Measurements from ENCODE around the gene KCNQ5.

Gene KCNQ5

DNA sequence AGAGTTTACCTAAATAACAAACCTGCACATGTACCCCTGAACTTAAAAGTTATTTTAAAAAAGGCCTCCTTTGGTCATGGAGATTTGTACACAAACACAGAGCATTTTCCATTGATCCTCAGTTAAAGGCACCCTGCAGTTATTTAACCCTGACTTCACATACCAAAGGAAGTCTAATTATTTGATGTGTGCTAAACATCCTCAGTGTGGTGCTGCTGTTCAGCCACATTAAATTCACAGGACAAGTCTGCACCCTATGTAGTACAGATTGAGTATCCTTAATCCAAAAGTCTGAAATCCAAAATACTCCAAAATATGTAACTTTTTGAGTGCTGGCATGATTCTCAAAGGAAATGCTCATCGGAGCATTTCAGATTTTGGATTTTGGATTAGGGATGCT is 21.4 kb downstream of the KCNQ5 start:
- H3K4me3 ChIP-seq (ENCODE audit: low read length), result no peak overlapping the region
- H3K9me3 ChIP-seq (ENCODE audit: control insufficient read depth, low read length), result no peaks in the 10 kb centered on the region
- no peak overlapping the region for H3K9ac ChIP-seq (ENCODE audit: low read length)
- H3K27me3 ChIP-seq (ENCODE audit: control insufficient read depth, insufficient read depth, low read length), result peaks cover 3% of the 10 kb centered on the region
- H3K36me3 ChIP-seq (ENCODE audit: control insufficient read depth, insufficient read depth, low read length), result no peaks in the 10 kb centered on the region
- no peaks in the 10 kb centered on the region for H3K4me1 ChIP-seq (ENCODE audit: control insufficient read depth, insufficient read depth, low read length)

DNA sequence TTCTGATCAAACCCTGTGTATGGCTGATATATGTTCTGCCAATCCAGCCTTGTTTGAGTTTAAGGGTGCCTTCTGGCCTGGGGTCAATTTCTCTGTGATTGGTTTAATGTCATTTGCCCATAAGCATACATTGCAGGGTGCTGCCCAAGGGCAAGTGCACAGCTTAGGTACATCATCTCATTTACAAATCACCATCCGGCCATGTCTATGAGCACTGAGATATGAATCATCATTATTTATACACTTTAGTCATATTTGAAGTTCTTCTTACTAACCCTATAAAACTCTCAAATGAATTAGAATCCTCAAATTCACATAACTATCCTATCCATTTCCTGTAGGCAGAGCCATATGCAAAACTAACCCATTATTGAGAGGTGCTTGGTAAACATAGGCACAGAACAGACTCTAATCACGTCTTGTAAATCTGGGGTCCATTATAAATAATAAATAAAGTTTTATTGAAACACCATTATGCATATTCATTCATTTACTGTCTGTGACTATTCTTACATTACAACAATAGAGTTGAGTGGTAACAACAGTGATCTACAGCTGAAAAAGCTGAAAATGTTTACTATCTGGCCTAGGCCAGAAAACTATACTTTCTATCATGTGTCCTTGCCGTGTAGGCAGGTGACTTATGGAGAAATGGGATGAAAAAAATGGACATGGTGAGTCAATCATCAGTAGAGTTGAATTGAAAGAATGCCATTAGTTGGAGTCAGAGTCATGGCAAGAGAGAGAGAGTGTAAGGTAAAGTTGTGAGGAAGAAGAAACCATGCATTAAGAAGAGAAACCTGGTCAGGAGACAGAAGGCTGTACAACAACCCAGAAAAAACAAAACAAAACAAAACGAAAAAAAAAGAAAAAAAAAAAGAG is 25.0 kb downstream of the KCNQ5 start:
- no peak overlapping the region for H3K9ac ChIP-seq (ENCODE audit: low read length)
- H3K36me3 ChIP-seq (ENCODE audit: control insufficient read depth, insufficient read depth, low read length), result no peaks in the 10 kb centered on the region
- no peak overlapping the region for H3K4me3 ChIP-seq (ENCODE audit: low read length)
- H3K4me1 ChIP-seq (ENCODE audit: control insufficient read depth, insufficient read depth, low read length), result no peaks in the 10 kb centered on the region
- no peaks in the 10 kb centered on the region for H3K9me3 ChIP-seq (ENCODE audit: control insufficient read depth, low read length)
- H3K27me3 ChIP-seq (ENCODE audit: control insufficient read depth, insufficient read depth, low read length), result peaks cover 3% of the 10 kb centered on the region

DNA sequence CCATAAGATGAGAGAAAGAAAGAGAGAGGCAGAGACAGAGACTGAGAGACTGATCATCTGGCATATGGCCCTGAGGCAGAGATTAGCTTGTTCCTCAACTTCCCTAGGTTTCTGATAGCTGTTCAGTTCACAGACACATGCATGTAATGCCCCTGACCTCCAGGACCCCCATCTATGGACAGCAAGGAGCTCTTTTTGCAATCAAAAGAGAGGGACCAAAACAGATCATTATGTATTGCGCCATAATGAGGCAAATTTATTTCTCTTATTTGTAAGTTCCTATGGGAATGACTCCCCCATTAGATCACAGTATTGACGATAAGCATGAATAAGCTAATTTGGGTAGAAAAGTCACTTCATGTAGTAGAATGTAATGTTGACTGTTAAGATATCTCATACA is 25.6 kb downstream of the KCNQ5 start:
- Histone ChIP-seq H3K36me3 (ENCODE audit: control insufficient read depth, insufficient read depth, low read length) (no peaks in the 10 kb centered on the region), H3K9me3 (ENCODE audit: control insufficient read depth, low read length) (no peaks in the 10 kb centered on the region), H3K27me3 (ENCODE audit: control insufficient read depth, insufficient read depth, low read length) (peaks cover 3% of the 10 kb centered on the region), H3K4me3 (ENCODE audit: low read length) (no peak overlapping the region), H3K4me1 (ENCODE audit: control insufficient read depth, insufficient read depth, low read length) (no peaks in the 10 kb centered on the region), H3K9ac (ENCODE audit: low read length) (no peak overlapping the region)

DNA sequence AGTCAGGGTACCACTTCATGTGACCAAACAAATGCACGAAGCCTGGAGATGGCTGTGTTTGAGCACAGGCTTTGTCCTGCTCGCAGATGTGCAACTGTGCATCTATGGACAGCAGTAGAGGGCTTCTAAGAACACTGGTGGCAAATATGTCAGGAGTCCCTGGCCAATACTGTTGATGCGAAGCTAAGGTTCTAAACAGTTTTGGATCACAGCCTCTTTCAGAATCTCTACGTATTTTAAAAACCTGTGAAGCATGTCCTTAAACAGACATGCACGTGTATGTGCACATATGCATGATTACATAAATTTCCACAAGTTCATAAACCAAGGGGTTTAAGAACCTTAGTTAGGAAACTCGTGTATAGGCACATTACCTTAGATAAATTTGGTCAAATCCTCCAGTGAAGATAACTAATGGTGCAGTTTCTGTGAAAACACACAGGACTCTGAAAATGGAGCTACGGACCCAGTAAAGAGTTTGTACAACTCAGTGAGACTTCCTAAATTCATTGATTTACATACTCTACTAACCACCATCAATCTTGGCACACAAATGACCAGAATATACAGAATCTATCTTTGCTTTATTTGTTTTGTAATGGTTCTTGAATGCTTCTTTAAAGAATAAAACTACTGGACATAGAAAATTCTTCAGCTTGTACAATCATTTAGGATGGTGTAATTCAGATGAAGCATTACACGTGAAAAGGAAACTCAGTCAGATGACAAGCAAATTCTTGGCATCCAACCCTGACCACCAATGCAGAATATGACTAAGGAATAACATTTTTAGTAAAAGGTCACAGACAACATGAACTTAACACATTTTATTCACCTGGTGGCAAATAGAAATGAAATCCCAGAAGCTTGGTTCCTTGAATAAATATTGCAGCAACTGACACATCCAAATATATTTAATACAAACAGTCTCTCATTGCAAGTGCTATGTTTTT is 27.4 kb downstream of the KCNQ5 start:
- H3K4me1 ChIP-seq (ENCODE audit: control insufficient read depth, insufficient read depth, low read length), result no peaks in the 10 kb centered on the region
- no peaks in the 10 kb centered on the region for H3K9me3 ChIP-seq (ENCODE audit: control insufficient read depth, low read length)
- H3K4me3 ChIP-seq (ENCODE audit: low read length), result no peak overlapping the region
- H3K9ac ChIP-seq (ENCODE audit: low read length), result no peak overlapping the region
- H3K27me3 ChIP-seq (ENCODE audit: control insufficient read depth, insufficient read depth, low read length), result no peaks in the 10 kb centered on the region
- no peaks in the 10 kb centered on the region for H3K36me3 ChIP-seq (ENCODE audit: control insufficient read depth, insufficient read depth, low read length)

DNA sequence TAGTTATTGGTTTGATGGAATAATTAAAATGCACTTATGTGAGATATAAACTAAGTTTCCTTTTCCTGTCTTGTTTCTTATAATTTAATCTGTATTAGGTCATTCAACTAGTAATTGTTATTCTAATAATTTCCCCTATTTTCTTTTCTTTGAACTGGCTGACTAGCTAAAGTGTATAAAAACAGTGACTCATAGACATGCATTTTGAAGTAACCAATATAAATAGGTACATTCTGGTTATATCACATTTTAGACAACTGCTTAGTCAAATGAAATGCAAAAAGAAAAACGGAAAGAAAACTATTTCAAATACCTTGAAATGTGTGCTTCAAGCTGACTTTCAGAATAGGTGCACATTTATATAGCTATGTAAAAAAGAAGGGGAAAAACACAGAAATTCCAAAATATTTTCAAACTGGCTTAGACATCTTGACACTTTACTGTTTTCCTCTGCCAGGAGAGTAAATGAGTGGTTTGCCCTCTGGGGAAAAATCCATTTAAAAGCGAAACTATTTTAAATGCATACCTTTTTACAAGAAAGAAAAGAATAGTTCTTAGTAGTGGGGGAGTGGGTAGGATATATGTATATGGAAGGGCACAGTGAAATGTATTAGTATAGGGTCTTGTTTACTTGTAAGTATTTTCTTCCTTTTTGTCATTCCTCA is 28.3 kb downstream of the KCNQ5 start:
- Histone ChIP-seq H3K36me3 (ENCODE audit: control insufficient read depth, insufficient read depth, low read length) (no peaks in the 10 kb centered on the region), H3K9me3 (ENCODE audit: control insufficient read depth, low read length) (no peaks in the 10 kb centered on the region)

DNA sequence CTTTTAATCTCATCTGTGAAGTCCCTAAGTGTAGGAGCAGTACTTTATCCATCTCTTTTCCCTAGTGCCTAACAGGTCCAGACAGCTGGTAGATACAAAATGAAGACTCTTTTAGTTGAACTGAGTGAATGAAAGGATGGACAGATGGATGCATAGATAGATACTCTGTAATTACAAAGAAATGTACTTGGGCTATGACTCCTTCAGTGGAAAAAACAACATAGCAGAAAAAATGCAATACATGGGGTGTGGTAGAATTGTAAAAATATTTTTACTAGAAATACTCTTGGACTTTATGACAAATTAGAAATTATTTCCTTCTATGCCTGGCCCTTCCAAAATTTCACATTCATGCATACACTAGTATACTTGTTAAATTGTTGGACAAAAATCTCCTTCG is 29.3 kb downstream of the KCNQ5 start:
- no peaks in the 10 kb centered on the region for H3K4me1 ChIP-seq (ENCODE audit: control insufficient read depth, insufficient read depth, low read length)
- no peaks in the 10 kb centered on the region for H3K9me3 ChIP-seq (ENCODE audit: control insufficient read depth, low read length)
- no peak overlapping the region for H3K4me3 ChIP-seq (ENCODE audit: low read length)
- H3K36me3 ChIP-seq (ENCODE audit: control insufficient read depth, insufficient read depth, low read length), result no peaks in the 10 kb centered on the region
- no peak overlapping the region for H3K9ac ChIP-seq (ENCODE audit: low read length)
- H3K27me3 ChIP-seq (ENCODE audit: control insufficient read depth, insufficient read depth, low read length), result no peaks in the 10 kb centered on the region

More for the DNA sequence above, 28.3 kb downstream of the KCNQ5 start:
- H3K4me1 ChIP-seq (ENCODE audit: control insufficient read depth, insufficient read depth, low read length), result no peaks in the 10 kb centered on the region
- no peak overlapping the region for H3K4me3 ChIP-seq (ENCODE audit: low read length)
- no peaks in the 10 kb centered on the region for H3K27me3 ChIP-seq (ENCODE audit: control insufficient read depth, insufficient read depth, low read length)
- H3K9ac ChIP-seq (ENCODE audit: low read length), result no peak overlapping the region

DNA sequence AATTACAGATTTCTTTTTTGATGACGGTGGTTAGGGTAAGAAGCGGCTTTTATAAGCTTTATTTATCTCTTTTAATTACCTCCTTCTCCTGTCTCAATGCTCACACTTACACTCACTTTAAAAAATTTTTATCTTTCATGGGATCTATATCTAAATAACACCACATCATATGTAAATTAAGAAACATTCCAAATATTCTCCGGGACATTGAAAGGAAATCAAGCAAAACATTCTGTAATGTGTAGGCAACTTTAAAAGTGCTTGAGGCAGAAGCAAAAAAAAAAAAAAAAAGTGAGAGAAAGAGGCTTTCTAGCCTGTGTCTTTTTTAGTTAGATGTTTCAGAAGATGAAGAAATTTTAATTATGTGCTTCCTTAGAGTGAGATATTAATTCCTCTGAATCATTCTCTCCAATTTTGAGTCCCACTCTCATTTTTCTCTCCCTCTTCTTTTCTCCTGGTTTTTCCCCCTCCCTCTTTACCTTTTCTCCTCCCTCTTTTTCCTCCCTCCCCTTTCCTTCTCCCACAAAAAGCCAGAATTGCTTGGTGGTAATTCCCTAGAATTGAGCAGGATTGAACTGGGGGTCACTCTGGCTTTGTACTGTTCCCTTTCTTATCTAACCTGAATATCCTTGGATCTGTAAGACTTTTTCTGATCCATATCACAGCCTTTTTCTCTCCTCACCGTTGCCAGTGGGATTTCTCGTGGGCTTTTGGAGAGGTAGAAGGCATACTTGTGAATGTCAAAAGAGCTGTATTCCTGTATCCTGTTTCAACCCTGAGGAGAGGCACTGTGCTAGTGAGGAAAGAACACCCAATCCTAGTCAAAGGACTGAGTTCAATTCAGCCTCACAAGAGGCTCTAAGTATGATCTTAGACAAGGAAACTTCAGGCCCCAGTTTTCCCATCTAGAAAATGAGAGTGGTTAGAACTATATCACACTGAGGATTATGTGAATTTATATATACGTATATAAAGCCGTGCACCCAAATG is 30.4 kb downstream of the KCNQ5 start:
- Histone ChIP-seq H3K27me3 (ENCODE audit: control insufficient read depth, insufficient read depth, low read length) (no peaks in the 10 kb centered on the region), H3K9ac (ENCODE audit: low read length) (no peak overlapping the region), H3K36me3 (ENCODE audit: control insufficient read depth, insufficient read depth, low read length) (no peaks in the 10 kb centered on the region), H3K4me1 (ENCODE audit: control insufficient read depth, insufficient read depth, low read length) (no peaks in the 10 kb centered on the region), H3K9me3 (ENCODE audit: control insufficient read depth, low read length) (no peaks in the 10 kb centered on the region), H3K4me3 (ENCODE audit: low read length) (no peak overlapping the region)

DNA sequence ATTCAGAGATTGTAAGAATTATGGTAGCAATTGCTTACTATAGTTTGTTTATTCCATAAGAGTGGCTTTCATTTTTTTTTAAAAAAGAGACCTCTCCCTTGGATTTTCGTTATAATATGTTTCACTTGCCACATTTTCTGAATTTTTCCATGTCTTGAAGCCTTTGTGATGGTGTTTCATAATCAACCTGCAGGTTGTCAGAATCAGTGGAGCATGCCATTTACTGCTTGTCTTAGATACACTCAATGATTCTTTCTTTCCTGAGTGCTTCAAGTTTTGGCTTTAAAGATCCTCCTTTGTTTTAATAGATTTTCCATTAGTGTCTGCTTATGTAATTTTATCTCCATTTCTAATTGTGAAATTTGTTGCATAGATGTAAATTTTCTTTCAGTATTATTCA is 31.2 kb downstream of the KCNQ5 start:
- Histone ChIP-seq H3K4me1 (ENCODE audit: control insufficient read depth, insufficient read depth, low read length) (no peaks in the 10 kb centered on the region), H3K9me3 (ENCODE audit: control insufficient read depth, low read length) (no peaks in the 10 kb centered on the region), H3K36me3 (ENCODE audit: control insufficient read depth, insufficient read depth, low read length) (no peaks in the 10 kb centered on the region), H3K9ac (ENCODE audit: low read length) (no peak overlapping the region), H3K27me3 (ENCODE audit: control insufficient read depth, insufficient read depth, low read length) (no peaks in the 10 kb centered on the region), H3K4me3 (ENCODE audit: low read length) (no peak overlapping the region)

DNA sequence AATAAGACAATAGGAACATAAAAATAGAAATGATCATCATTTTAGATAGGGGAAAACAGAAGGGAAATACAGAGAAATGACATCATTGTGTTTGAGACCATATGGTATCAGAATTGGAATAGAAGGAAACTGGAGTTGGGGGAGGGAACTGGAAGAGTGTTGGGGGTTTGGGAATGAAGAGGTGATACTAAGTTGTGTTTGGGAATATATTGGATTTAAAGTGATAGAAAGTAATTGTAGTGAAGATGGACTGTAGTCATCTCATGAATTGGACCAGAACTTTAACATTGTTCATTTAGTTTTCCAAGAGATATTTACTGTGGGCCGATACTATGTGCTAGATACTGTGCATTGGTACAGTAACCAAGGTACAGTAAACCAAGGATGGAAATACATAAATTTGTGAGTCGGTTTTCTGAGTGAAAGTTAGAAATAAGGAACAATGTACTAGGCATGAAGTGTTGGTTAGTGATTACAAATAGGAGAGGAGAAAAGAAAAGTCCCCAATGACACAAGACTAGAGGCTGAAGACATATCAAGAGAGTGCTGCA is 32.3 kb downstream of the KCNQ5 start:
- Histone ChIP-seq H3K36me3 (ENCODE audit: control insufficient read depth, insufficient read depth, low read length) (no peaks in the 10 kb centered on the region), H3K9ac (ENCODE audit: low read length) (no peak overlapping the region), H3K9me3 (ENCODE audit: control insufficient read depth, low read length) (no peaks in the 10 kb centered on the region), H3K4me1 (ENCODE audit: control insufficient read depth, insufficient read depth, low read length) (no peaks in the 10 kb centered on the region), H3K4me3 (ENCODE audit: low read length) (no peak overlapping the region), H3K27me3 (ENCODE audit: control insufficient read depth, insufficient read depth, low read length) (no peaks in the 10 kb centered on the region)

DNA sequence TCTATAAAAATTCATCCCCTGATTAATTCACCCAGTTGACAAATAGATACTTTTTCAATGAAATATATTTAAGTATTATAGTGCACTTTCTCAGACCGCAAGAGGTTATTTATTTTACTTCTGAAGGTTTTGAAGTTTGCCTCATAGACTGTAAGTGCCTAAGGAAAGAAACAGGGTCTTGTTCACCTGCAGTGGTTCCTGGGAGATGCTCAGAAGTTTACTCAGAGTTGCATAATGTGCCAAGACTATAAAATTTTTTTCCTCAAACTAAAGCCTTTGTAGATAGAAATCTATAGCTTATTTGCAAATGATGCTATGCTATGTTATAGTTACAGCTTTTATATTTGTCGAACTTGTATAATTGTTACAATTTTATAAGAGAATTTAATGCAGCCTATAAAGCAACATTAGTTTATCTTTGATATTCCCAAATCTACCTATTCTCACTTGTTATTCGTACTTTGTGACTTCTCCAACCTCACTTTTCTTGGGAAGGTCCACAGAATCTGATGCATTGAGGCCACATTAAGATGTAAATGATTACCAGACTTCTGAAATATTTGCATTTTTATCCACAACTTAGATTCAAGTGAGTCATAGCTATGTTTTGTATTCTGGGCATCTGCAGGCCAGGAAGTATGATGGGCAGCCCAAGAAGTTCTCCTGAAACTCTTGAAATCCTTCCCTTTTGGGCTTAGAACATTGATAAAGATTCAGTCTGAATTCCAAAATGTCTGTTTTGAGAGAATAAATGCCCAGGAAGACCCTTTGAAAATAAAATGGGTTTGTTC is 35.7 kb downstream of the KCNQ5 start:
- H3K36me3 ChIP-seq (ENCODE audit: control insufficient read depth, insufficient read depth, low read length), result no peaks in the 10 kb centered on the region

More for the DNA sequence above, 35.7 kb downstream of the KCNQ5 start:
- Histone ChIP-seq H3K9me3 (ENCODE audit: control insufficient read depth, low read length) (no peaks in the 10 kb centered on the region), H3K27me3 (ENCODE audit: control insufficient read depth, insufficient read depth, low read length) (no peaks in the 10 kb centered on the region), H3K4me1 (ENCODE audit: control insufficient read depth, insufficient read depth, low read length) (no peaks in the 10 kb centered on the region), H3K4me3 (ENCODE audit: low read length) (no peak overlapping the region), H3K9ac (ENCODE audit: low read length) (no peak overlapping the region)
